ENCODE data around the gene RNF213.
"Not testable (repeated sequence)": the region's sequence is repeated elsewhere in the genome, so short reads cannot be mapped to it uniquely, and the experiment has no call there.

RNF213 gene

GRCh38 chr17:80396157-80397033, 135.7 kb downstream of the RNF213 start:
- no peak for DNase-seq

GRCh38 chr17:80397034-80397387, 136.4 kb downstream of the RNF213 start:
- no peak for DNase-seq

GRCh38 chr17:80397686-80398085, 137.0 kb downstream of the RNF213 start:
- DNase-seq, result no peak

- DNase-seq, result not testable (repeated sequence)
Measured at GRCh38 chr17:80401086-80401485, 140.4 kb downstream of the RNF213 start.

GRCh38 chr17:80402102-80402501, 141.4 kb downstream of the RNF213 start:
- DNase-seq, result not testable (repeated sequence)

- no peak for DNase-seq
Measured at GRCh38 chr17:80402959-80403358, 142.3 kb downstream of the RNF213 start.

- DNase-seq, result no peak
Measured at GRCh38 chr17:80406146-80406545, 145.5 kb downstream of the RNF213 start.

GRCh38 chr17:80407917-80408316, 147.3 kb downstream of the RNF213 start:
- not testable (repeated sequence) for DNase-seq

GRCh38 chr17:80408872-80409271, 148.2 kb downstream of the RNF213 start:
- DNase-seq, result no peak

GRCh38 chr17:80409626-80410025, 149.0 kb downstream of the RNF213 start:
- DNase-seq, result no peak

GRCh38 chr17:80410441-80411087, 149.9 kb downstream of the RNF213 start:
- not testable (repeated sequence) for DNase-seq

- no peak for DNase-seq
Measured at GRCh38 chr17:80413771-80414507, 153.3 kb downstream of the RNF213 start.

GRCh38 chr17:80414508-80414802, 153.8 kb downstream of the RNF213 start:
- no peak for DNase-seq

- peak; percentile 94 to 96 for DNase-seq
Measured at GRCh38 chr17:80414803-80415625, 154.4 kb downstream of the RNF213 start, which contains the start of gene ENDOV. Gene ENDOV (plus strand): TSS chr17:80415167. CDS start chr17:80415195, 28 bp downstream.

- DNase-seq, result no peak
Measured at GRCh38 chr17:80415626-80416137, 155.0 kb downstream of the RNF213 start.

GRCh38 chr17:80416260-80416939, 155.7 kb downstream of the RNF213 start:
- no peak for DNase-seq

GRCh38 chr17:80416940-80417293, 156.3 kb downstream of the RNF213 start:
- no peak for DNase-seq

GRCh38 chr17:80418589-80418988, 157.9 kb downstream of the RNF213 start:
- DNase-seq, result no peak

- no peak for DNase-seq
Measured at GRCh38 chr17:80419255-80419654, 158.6 kb downstream of the RNF213 start.

GRCh38 chr17:80421381-80422090, 160.9 kb downstream of the RNF213 start:
- no peak for DNase-seq

- DNase-seq, result no peak
Measured at GRCh38 chr17:80422276-80422675, 161.6 kb downstream of the RNF213 start.
